Spinal cord (tissue), 10 donors: ENCODE data around the gene PIKFYVE. TPM values are rescaled to one million over a fixed set of nuclear protein-coding genes. Genes with fewer than 3 reads are reported as not detected.

Source experiments
- DNase-seq, 6 donors: peaks; one replicate each; pipeline versions ENCODE4 v3.0.0 to v3.0.0-alpha.2; 2013 to 2015; ENCODE audit warnings: low spot score in 6 of 6, low read depth in 4 of 6
- H3K27ac ChIP-seq: one replicate; pipeline ENCODE4 v1.5.1; 2013; ENCODE audit warnings: low read depth, low read length, control low read depth
- H3K27me3 ChIP-seq: one replicate; pipeline ENCODE4 v1.6.1; 2013; ENCODE audit warnings: low read length; ENCODE audit not compliant: control insufficient read depth, insufficient read depth
- H3K36me3 ChIP-seq: one replicate; pipeline ENCODE4 v1.6.1; 2013; ENCODE audit warnings: low read length; ENCODE audit not compliant: control insufficient read depth, insufficient read depth
- H3K4me1 ChIP-seq: one replicate; pipeline ENCODE4 v1.6.1; 2013; ENCODE audit warnings: low read length; ENCODE audit not compliant: control insufficient read depth, insufficient read depth
- H3K4me3 ChIP-seq: one replicate; pipeline ENCODE4 v1.5.1; 2013; ENCODE audit warnings: low read depth, low read length, control low read depth
- H3K9me3 ChIP-seq: one replicate; pipeline ENCODE4 v1.6.1; 2013; ENCODE audit warnings: low read length; ENCODE audit not compliant: control insufficient read depth, insufficient read depth
- WGBS: methylation state at CpG from one replicate; pipeline ENCODE4 v1.1.5; 2013; ENCODE audit warnings: missing lambda C conversion rate; ENCODE audit not compliant: insufficient coverage; 5-methylcytosine and 5-hydroxymethylcytosine counted together
- polyA plus RNA-seq, 2 donors: library from polyadenylated mRNA; unstranded; fragments of 120-200 nt; gene quantifications; one replicate each; pipeline ENCODE4 v1.2.1, GENCODE V29; 2013; ENCODE audit not compliant: insufficient read length in 2 of 2
- total RNA-seq, 2 donors: library from RNA; depleted of rRNA in 1 of 2; stranded (reverse); fragments of 120-200 nt in 1 of 2; fragments of >200 nt in 1 of 2; gene quantifications; one replicate each; pipeline versions ENCODE4 v1.2.3 to v1.2.4, GENCODE V29; 2013 to 2014
- donor health status: healthy.

PIKFYVE gene
- total and polyA plus RNA-seq, 4 donors: 20.5 to 60.0 (median 37.0) TPM

GRCh38 chr2:208268156-208268952, 2.3 kb downstream of the PIKFYVE start:
- Histone ChIP-seq H3K4me1 (peaks cover 13% of the 10 kb centered on the region), H3K9me3 (no peaks in the 10 kb centered on the region), H3K27ac (no peak overlapping the region), H3K27me3 (no peaks in the 10 kb centered on the region), H3K4me3 (no peak overlapping the region), H3K36me3 (no peaks in the 10 kb centered on the region)
- 92% methylated on average over 4 of the region's 8 CpGs for WGBS
- no peak for DNase-seq

- no peak for DNase-seq
- no peaks in the 10 kb centered on the region for H3K27me3 ChIP-seq
- peaks cover 13% of the 10 kb centered on the region for H3K4me1 ChIP-seq
- peaks cover under 1% of the 10 kb centered on the region for H3K36me3 ChIP-seq
- H3K4me3 ChIP-seq: no peak overlapping the region
- no peak overlapping the region for H3K27ac ChIP-seq
- H3K9me3 ChIP-seq: no peaks in the 10 kb centered on the region
- 88% methylated on average over 1 of the region's 2 CpGs for WGBS
Observed at GRCh38 chr2:208269091-208269490, 3.0 kb downstream of the PIKFYVE start.

- DNase-seq: no peak
- Histone ChIP-seq H3K4me1 (no peaks in the 10 kb centered on the region), H3K4me3 (no peak overlapping the region), H3K9me3 (no peaks in the 10 kb centered on the region), H3K36me3 (peaks cover 4% of the 10 kb centered on the region), H3K27ac (no peak overlapping the region), H3K27me3 (no peaks in the 10 kb centered on the region)
Observed at GRCh38 chr2:208274748-208275147, 8.7 kb downstream of the PIKFYVE start.

- no peak for DNase-seq
- no CpG with 5 or more reads among the region's 2 CpGs for WGBS
- no peaks in the 10 kb centered on the region for H3K27me3 ChIP-seq
- H3K27ac ChIP-seq: no peak overlapping the region
- peaks cover 13% of the 10 kb centered on the region for H3K36me3 ChIP-seq
- no peaks in the 10 kb centered on the region for H3K4me1 ChIP-seq
- no peaks in the 10 kb centered on the region for H3K9me3 ChIP-seq
- H3K4me3 ChIP-seq: no peak overlapping the region
Observed at GRCh38 chr2:208278549-208278948, 12.5 kb downstream of the PIKFYVE start.

GRCh38 chr2:208279236-208279635, 13.2 kb downstream of the PIKFYVE start:
- H3K27me3 ChIP-seq: no peaks in the 10 kb centered on the region
- no peak overlapping the region for H3K27ac ChIP-seq
- WGBS: 100% methylated on average over 1 of the region's 2 CpGs
- no peak overlapping the region for H3K4me3 ChIP-seq
- no peak for DNase-seq
- no peaks in the 10 kb centered on the region for H3K4me1 ChIP-seq
- peaks cover 12% of the 10 kb centered on the region for H3K36me3 ChIP-seq
- no peaks in the 10 kb centered on the region for H3K9me3 ChIP-seq

GRCh38 chr2:208280234-208280633, 14.2 kb downstream of the PIKFYVE start:
- Histone ChIP-seq H3K4me1 (no peaks in the 10 kb centered on the region), H3K27me3 (no peaks in the 10 kb centered on the region), H3K36me3 (peaks cover 10% of the 10 kb centered on the region), H3K9me3 (no peaks in the 10 kb centered on the region), H3K27ac (no peak overlapping the region), H3K4me3 (no peak overlapping the region)
- DNase-seq: no peak
- no CpG with 5 or more reads among the region's 2 CpGs for WGBS

- no peaks in the 10 kb centered on the region for H3K9me3 ChIP-seq
- no peak for DNase-seq
- H3K4me1 ChIP-seq: no peaks in the 10 kb centered on the region
- no peak overlapping the region for H3K27ac ChIP-seq
- no peaks in the 10 kb centered on the region for H3K27me3 ChIP-seq
- peaks cover 10% of the 10 kb centered on the region for H3K36me3 ChIP-seq
- no peak overlapping the region for H3K4me3 ChIP-seq
- WGBS: 86% methylated on average over 1 of the region's 3 CpGs
Observed at GRCh38 chr2:208280933-208281332, 14.9 kb downstream of the PIKFYVE start.

GRCh38 chr2:208285853-208286252, 19.8 kb downstream of the PIKFYVE start:
- Histone ChIP-seq H3K4me1 (no peaks in the 10 kb centered on the region), H3K4me3 (no peak overlapping the region), H3K9me3 (peaks cover 6% of the 10 kb centered on the region), H3K27ac (no peak overlapping the region), H3K36me3 (peaks cover 27% of the 10 kb centered on the region), H3K27me3 (no peaks in the 10 kb centered on the region)
- WGBS: 80% methylated on average over 1 of the region's 4 CpGs
- no peak for DNase-seq

GRCh38 chr2:208294482-208295024, 28.5 kb downstream of the PIKFYVE start:
- H3K27me3 ChIP-seq: no peaks in the 10 kb centered on the region
- H3K4me3 ChIP-seq: no peak overlapping the region
- no peak for DNase-seq
- no peak overlapping the region for H3K27ac ChIP-seq
- peaks cover 7% of the 10 kb centered on the region for H3K9me3 ChIP-seq
- H3K4me1 ChIP-seq: no peaks in the 10 kb centered on the region
- H3K36me3 ChIP-seq: peaks cover 16% of the 10 kb centered on the region
- no CpG with 5 or more reads among the region's 4 CpGs for WGBS

- WGBS: no CpG with 5 or more reads among the region's 4 CpGs
- H3K36me3 ChIP-seq: peaks cover 16% of the 10 kb centered on the region
Observed at GRCh38 chr2:208295834-208296233, 29.8 kb downstream of the PIKFYVE start.

More at GRCh38 chr2:208295834-208296233, 29.8 kb downstream of the PIKFYVE start:
- no peak for DNase-seq
- Histone ChIP-seq H3K4me3 (no peak overlapping the region), H3K9me3 (peaks cover under 1% of the 10 kb centered on the region), H3K27ac (no peak overlapping the region), H3K27me3 (no peaks in the 10 kb centered on the region), H3K4me1 (no peaks in the 10 kb centered on the region)
